Measurements from ENCODE around the gene RAET1E.
"Not testable (repeated sequence)": the region's sequence is repeated elsewhere in the genome, so short reads cannot be mapped to it uniquely, and the experiment has no call there.

Gene RAET1E, protein sequence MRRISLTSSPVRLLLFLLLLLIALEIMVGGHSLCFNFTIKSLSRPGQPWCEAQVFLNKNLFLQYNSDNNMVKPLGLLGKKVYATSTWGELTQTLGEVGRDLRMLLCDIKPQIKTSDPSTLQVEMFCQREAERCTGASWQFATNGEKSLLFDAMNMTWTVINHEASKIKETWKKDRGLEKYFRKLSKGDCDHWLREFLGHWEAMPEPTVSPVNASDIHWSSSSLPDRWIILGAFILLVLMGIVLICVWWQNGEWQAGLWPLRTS

DNA sequence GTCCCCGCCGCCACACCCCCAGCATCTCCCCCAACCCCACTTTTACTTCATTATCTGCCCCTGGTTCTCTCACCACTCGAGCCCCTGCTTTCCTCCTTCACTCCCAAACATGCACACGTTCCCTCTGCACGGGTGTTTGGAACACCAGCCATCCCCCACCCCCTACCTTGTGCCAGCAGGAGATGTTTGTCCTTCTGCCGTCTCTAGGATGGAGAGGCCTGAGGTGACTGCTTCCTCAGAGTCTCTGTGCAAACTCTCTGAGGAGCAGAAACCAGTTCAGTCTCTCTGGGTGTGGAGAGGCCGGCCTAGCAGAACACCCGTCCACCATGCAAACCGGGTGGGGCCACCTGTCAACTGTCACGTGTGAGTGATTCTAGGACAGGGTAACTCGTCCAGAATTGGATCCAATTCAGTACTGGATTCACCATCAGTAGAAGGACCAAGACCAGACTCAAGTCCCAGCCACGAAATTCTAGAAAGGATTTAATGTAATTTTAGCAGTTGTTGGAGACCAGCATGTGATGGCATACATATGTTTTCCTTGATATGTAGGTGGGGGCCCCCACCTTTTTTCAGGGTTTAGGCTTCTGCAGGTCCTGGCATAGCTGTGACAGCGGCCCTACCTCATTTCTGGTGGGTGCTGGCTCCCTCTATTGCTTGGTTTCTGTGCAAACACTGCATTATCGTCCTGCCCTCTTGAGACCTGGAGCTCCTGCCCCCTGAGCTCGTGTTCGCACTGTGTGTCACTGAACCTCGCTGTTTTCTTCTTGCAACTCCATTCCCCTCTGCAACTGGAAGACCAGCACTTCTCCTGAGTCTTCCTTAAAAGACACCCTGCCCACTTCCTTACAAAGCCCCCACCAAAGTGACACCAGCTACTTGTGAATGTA, at the start of gene RAET1E:
Gene RAET1E, minus strand, starts transcription at position 259 of the 890 bp plus-strand sequence. CDS start 7,212 bp downstream, outside the sequence.
- H3K4me3 ChIP-seq (ENCODE audit: low read depth in 1 of 2, low read length in 1 of 2): no peak within 1 kb of the TSS
- H3K27me3 ChIP-seq: no peaks in the 10 kb centered on the region
- no peaks in the 10 kb centered on the region for H3K36me3 ChIP-seq
- H3K27ac ChIP-seq: no peak within 1 kb of the TSS
- TF ChIP-seq, protein P1, sequence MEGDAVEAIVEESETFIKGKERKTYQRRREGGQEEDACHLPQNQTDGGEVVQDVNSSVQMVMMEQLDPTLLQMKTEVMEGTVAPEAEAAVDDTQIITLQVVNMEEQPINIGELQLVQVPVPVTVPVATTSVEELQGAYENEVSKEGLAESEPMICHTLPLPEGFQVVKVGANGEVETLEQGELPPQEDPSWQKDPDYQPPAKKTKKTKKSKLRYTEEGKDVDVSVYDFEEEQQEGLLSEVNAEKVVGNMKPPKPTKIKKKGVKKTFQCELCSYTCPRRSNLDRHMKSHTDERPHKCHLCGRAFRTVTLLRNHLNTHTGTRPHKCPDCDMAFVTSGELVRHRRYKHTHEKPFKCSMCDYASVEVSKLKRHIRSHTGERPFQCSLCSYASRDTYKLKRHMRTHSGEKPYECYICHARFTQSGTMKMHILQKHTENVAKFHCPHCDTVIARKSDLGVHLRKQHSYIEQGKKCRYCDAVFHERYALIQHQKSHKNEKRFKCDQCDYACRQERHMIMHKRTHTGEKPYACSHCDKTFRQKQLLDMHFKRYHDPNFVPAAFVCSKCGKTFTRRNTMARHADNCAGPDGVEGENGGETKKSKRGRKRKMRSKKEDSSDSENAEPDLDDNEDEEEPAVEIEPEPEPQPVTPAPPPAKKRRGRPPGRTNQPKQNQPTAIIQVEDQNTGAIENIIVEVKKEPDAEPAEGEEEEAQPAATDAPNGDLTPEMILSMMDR (IDR thresholded peaks at IDR 0.05): no peak
- H3K9me3 ChIP-seq: no peaks in the 10 kb centered on the region
- H3K4me1 ChIP-seq (ENCODE audit: control insufficient read depth in 1 of 2, insufficient read depth in 1 of 2, low read depth in 1 of 2, low read length in 1 of 2): no peaks in the 10 kb centered on the region

DNA sequence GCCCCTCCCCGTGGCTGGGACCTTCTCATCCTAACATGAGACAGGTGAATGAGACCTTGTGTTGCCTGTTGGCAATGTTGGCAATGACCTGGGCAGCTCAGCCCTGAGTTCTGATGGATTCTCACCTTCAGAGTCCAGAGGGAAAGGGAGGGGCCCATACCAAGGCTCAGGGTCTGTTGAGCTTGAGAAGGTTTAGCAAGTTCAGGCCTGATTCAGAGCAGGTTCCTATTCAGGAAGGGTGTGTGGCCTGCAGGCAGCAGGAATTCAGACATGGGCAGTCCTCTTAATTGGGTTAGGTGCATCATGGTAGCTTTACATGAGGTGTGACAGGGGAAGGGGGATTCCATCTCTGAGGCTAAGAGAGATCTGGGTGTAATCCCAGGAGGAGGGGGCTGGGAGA, 49.6 kb upstream of the RAET1E start:
- not testable (repeated sequence) for H3K27ac ChIP-seq; H3K4me1 ChIP-seq (ENCODE audit: control insufficient read depth in 1 of 2, insufficient read depth in 1 of 2, low read depth in 1 of 2, low read length in 1 of 2); H3K36me3 ChIP-seq; H3K9me3 ChIP-seq; H3K4me3 ChIP-seq (ENCODE audit: low read depth in 1 of 2, low read length in 1 of 2)
- peaks cover 82% of the 10 kb centered on the region for H3K27me3 ChIP-seq

DNA sequence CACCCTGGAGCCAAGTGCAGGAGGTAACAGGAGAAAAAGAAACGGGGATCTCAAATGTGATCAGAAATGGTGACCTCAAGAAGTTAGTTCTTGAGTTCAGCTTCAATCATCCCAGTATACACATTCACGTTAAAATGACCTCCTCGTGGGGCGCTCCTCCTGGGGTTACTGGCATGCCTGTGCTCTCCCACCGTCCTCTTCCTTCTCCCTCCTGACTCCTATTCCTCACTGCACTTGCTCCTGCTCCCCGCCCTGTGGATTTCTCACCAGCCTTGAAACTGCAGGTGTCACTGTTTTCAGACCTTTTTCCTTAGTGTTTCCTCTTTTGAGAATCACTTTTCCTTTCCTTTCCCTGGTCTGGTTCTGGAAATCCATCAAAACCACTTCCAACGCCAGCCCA, 48.7 kb upstream of the RAET1E start:
- not testable (repeated sequence) for H3K9me3 ChIP-seq; H3K4me3 ChIP-seq (ENCODE audit: low read depth in 1 of 2, low read length in 1 of 2); H3K4me1 ChIP-seq (ENCODE audit: control insufficient read depth in 1 of 2, insufficient read depth in 1 of 2, low read depth in 1 of 2, low read length in 1 of 2); H3K27ac ChIP-seq; H3K36me3 ChIP-seq
- peaks cover 82% of the 10 kb centered on the region for H3K27me3 ChIP-seq

DNA sequence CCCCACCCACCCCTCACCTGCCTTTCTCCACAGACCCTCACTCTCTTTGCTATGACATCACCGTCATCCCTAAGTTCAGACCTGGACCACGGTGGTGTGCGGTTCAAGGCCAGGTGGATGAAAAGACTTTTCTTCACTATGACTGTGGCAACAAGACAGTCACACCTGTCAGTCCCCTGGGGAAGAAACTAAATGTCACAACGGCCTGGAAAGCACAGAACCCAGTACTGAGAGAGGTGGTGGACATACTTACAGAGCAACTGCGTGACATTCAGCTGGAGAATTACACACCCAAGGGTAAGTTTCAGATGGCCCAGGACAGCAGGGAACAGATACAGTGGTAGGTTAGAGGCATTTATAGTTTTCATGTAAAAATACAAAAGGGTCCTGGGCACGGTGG, 47.4 kb upstream of the RAET1E start:
- peaks cover 82% of the 10 kb centered on the region for H3K27me3 ChIP-seq
- H3K4me3 ChIP-seq (ENCODE audit: low read depth in 1 of 2, low read length in 1 of 2); H3K36me3 ChIP-seq; H3K27ac ChIP-seq; H3K9me3 ChIP-seq: not testable (repeated sequence)
- peaks cover 4 to 13% of the 10 kb centered on the region in 2 experiments for H3K4me1 ChIP-seq (ENCODE audit: control insufficient read depth in 1 of 2, insufficient read depth in 1 of 2, low read depth in 1 of 2, low read length in 1 of 2)

DNA sequence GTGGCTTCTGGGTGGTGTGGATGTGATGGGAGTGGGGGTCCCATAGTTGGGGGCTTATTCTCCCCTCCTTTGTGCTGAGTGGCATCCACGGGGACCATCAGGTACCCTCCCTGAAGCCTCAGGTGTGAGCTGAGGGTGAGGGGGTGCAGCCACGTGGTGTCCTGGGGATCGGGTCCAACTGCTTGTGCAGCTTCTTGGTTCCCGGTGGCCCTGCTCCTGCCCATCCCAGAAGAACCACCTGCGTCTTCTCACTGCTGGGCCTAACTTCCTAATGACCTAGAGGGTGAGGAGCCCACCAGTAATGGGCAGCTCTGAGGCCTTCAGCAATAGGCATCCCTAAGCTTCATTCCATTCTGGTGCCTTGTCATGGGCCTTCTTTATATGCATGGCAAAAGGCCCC, 45.4 kb upstream of the RAET1E start:
- H3K36me3 ChIP-seq; H3K4me3 ChIP-seq (ENCODE audit: low read depth in 1 of 2, low read length in 1 of 2); H3K27ac ChIP-seq; H3K9me3 ChIP-seq: not testable (repeated sequence)
- Histone ChIP-seq H3K4me1 (ENCODE audit: control insufficient read depth in 1 of 2, insufficient read depth in 1 of 2, low read depth in 1 of 2, low read length in 1 of 2) (peaks cover 14 to 23% of the 10 kb centered on the region in 2 experiments), H3K27me3 (peaks cover 82% of the 10 kb centered on the region)

DNA sequence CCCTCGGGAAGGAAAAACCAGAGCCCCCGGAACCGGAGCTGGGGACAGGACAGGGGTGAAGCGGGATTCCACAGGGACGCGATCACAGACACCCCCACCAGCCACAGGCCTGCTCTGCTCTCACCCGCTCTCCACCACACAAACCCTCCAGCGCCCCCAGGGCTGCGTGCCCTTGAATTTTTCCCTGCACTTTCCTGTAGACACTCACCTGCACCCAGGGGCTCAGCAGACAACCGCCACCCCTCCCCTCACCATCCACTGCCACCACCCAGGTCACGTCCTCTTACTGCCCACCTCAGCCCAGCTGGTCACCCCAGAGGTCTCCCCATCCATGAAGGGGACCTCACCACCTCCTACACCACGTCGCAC, 44.5 kb upstream of the RAET1E start:
- peak overlapping the region in 1 of 2 experiments; percentile 60 for H3K4me3 ChIP-seq (ENCODE audit: low read depth in 1 of 2, low read length in 1 of 2)
- peaks cover 82% of the 10 kb centered on the region for H3K27me3 ChIP-seq
- TF ChIP-seq, protein P1 (IDR thresholded peaks at IDR 0.05): no peak

DNA sequence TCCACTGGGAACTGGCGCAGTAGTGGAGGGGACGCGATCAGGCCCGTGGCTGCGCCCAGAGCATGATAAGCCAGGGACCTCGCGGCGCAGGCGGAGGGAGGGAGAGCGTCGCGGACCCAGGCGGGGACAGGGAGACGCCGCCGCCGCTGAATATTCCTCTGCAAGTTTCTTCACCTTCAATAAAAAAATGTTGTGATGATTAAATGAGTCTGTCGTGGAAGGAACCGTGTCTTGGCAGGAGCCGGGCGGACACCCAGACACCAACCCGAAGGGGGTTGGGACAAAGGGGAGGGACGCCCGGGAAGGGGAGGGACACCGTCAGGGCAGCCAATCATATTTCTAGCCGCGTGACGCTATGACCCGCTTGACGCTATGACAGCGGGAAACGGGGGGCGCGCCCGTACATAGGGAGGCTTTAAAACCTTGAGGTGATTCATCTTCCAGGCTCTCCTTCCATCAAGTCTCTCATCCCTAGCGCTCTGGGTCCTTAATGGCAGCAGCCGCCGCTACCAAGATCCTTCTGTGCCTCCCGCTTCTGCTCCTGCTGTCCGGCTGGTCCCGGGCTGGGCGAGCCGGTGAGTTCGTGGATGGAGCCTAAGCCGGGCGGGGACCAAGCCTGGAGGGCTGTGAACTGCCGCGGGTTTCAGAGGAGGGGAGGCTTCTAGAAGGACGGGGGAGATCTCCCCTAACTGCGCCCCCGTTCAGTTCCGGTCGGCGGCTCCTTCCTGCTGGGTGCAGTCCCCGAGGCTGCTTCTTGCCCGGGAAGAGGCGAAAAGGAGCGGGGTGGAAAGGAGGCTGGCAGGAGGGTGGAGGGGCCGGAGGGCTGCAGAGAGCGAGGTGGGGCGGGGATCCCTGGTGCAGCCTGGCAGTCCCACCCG, 43.9 kb upstream of the RAET1E start, which contains the start of gene ULBP2:
Gene ULBP2, plus strand, starts transcription at position 432 of the 878 bp plus-strand sequence. Its CDS starts 59 bp downstream, at position 491.
- Histone ChIP-seq H3K27me3 (peaks cover 86% of the 10 kb centered on the region), H3K9me3 (no peaks in the 10 kb centered on the region), H3K4me1 (ENCODE audit: control insufficient read depth in 1 of 2, insufficient read depth in 1 of 2, low read depth in 1 of 2, low read length in 1 of 2) (peaks cover 16 to 24% of the 10 kb centered on the region in 2 experiments), H3K4me3 (ENCODE audit: low read depth in 1 of 2, low read length in 1 of 2) (peak within 1 kb of the TSS; percentile 55 to 60), H3K27ac (no peak within 1 kb of the TSS), H3K36me3 (no peaks in the 10 kb centered on the region)
- TF ChIP-seq, protein P1 (IDR thresholded peaks at IDR 0.05): no peak

More for the DNA sequence above, 44.5 kb upstream of the RAET1E start:
- no peak overlapping the region for H3K27ac ChIP-seq
- H3K4me1 ChIP-seq (ENCODE audit: control insufficient read depth in 1 of 2, insufficient read depth in 1 of 2, low read depth in 1 of 2, low read length in 1 of 2): peaks cover 16 to 24% of the 10 kb centered on the region in 2 experiments
- no peaks in the 10 kb centered on the region for H3K9me3 ChIP-seq
- no peaks in the 10 kb centered on the region for H3K36me3 ChIP-seq
